Measurements from ENCODE around the gene KIAA0319L.

GRCh38 chr1:35605071-35605866 is 48.1 kb upstream of the KIAA0319L start:
- TF ChIP-seq CTCF (IDR thresholded peaks at IDR 0.05) = no peak
- no peak for TF ChIP-seq POLR2A (IDR thresholded peaks at IDR 0.05)

All from upper lobe of left lung (tissue), 4 donors.